Mucosa of stomach (tissue), 1 donor: Measurements from ENCODE around the gene VPS16.

Experiments
- H3K27me3 ChIP-seq: one replicate; pipeline ENCODE4 v1.7.0; 2013; ENCODE audit warnings: mild to moderate bottlenecking, low read length; ENCODE audit not compliant: control insufficient read depth, insufficient read depth
- H3K36me3 ChIP-seq: one replicate; pipeline ENCODE4 v1.7.0; 2013; ENCODE audit warnings: low read length; ENCODE audit not compliant: control insufficient read depth, insufficient read depth
- H3K4me1 ChIP-seq: one replicate; pipeline ENCODE4 v1.7.0; 2013; ENCODE audit warnings: mild to moderate bottlenecking, low read length; ENCODE audit not compliant: control insufficient read depth, insufficient read depth
- H3K4me3 ChIP-seq: one replicate; pipeline ENCODE4 v1.7.0; 2013; ENCODE audit warnings: low read length
- H3K9ac ChIP-seq: one replicate; pipeline ENCODE4 v1.7.0; 2013; ENCODE audit warnings: mild to moderate bottlenecking, low read length, moderate library complexity
- H3K9me3 ChIP-seq: one replicate; pipeline ENCODE4 v1.7.0; 2013; ENCODE audit warnings: mild to moderate bottlenecking, low read length, moderate library complexity; ENCODE audit not compliant: control insufficient read depth
- donor health status: Pancreatic carcinoma.

Gene VPS16

GRCh38 chr20:2839732-2840137, 810 bp upstream of the VPS16 start:
- Histone ChIP-seq H3K36me3 (no peaks in the 10 kb centered on the region), H3K27me3 (no peaks in the 10 kb centered on the region), H3K9me3 (no peaks in the 10 kb centered on the region), H3K4me1 (peaks cover 17% of the 10 kb centered on the region), H3K9ac (peak overlapping the region; percentile 87), H3K4me3 (peak overlapping the region; percentile 75)

GRCh38 chr20:2840967-2841531, 504 bp downstream of the VPS16 start:
- H3K4me3 ChIP-seq = peak overlapping the region; percentile 49
- H3K9me3 ChIP-seq = no peaks in the 10 kb centered on the region
- no peaks in the 10 kb centered on the region for H3K27me3 ChIP-seq
- peaks cover 17% of the 10 kb centered on the region for H3K4me1 ChIP-seq
- no peaks in the 10 kb centered on the region for H3K36me3 ChIP-seq
- H3K9ac ChIP-seq = peak overlapping the region; percentile 48

GRCh38 chr20:2845607-2846006, 5.1 kb downstream of the VPS16 start:
- H3K36me3 ChIP-seq = no peaks in the 10 kb centered on the region
- H3K9ac ChIP-seq = no peak overlapping the region
- H3K4me3 ChIP-seq = no peak overlapping the region
- H3K4me1 ChIP-seq = peaks cover 8% of the 10 kb centered on the region
- H3K27me3 ChIP-seq = no peaks in the 10 kb centered on the region
- H3K9me3 ChIP-seq = no peaks in the 10 kb centered on the region

- no peak overlapping the region for H3K4me3 ChIP-seq
- no peaks in the 10 kb centered on the region for H3K27me3 ChIP-seq
- no peaks in the 10 kb centered on the region for H3K36me3 ChIP-seq
- no peaks in the 10 kb centered on the region for H3K9me3 ChIP-seq
- peaks cover under 1% of the 10 kb centered on the region for H3K4me1 ChIP-seq
- no peak overlapping the region for H3K9ac ChIP-seq
Measured at GRCh38 chr20:2846698-2847097, 6.2 kb downstream of the VPS16 start.

GRCh38 chr20:2847802-2848201, 7.3 kb downstream of the VPS16 start:
- Histone ChIP-seq H3K4me1 (no peaks in the 10 kb centered on the region), H3K27me3 (no peaks in the 10 kb centered on the region), H3K9me3 (no peaks in the 10 kb centered on the region), H3K36me3 (no peaks in the 10 kb centered on the region), H3K9ac (no peak overlapping the region), H3K4me3 (no peak overlapping the region)

- no peaks in the 10 kb centered on the region for H3K4me1 ChIP-seq
- no peaks in the 10 kb centered on the region for H3K27me3 ChIP-seq
- no peaks in the 10 kb centered on the region for H3K9me3 ChIP-seq
- no peak overlapping the region for H3K4me3 ChIP-seq
- no peak overlapping the region for H3K9ac ChIP-seq
- H3K36me3 ChIP-seq = no peaks in the 10 kb centered on the region
Measured at GRCh38 chr20:2849529-2849928, 9.0 kb downstream of the VPS16 start.

- Histone ChIP-seq H3K4me3 (no peak overlapping the region), H3K4me1 (no peaks in the 10 kb centered on the region), H3K9me3 (no peaks in the 10 kb centered on the region), H3K27me3 (no peaks in the 10 kb centered on the region), H3K9ac (no peak overlapping the region), H3K36me3 (no peaks in the 10 kb centered on the region)
Measured at GRCh38 chr20:2851086-2851485, 10.5 kb downstream of the VPS16 start.

- no peaks in the 10 kb centered on the region for H3K9me3 ChIP-seq
- no peaks in the 10 kb centered on the region for H3K4me1 ChIP-seq
- H3K9ac ChIP-seq = no peak overlapping the region
- no peak overlapping the region for H3K4me3 ChIP-seq
- H3K36me3 ChIP-seq = peaks cover 7% of the 10 kb centered on the region
- H3K27me3 ChIP-seq = no peaks in the 10 kb centered on the region
Measured at GRCh38 chr20:2858591-2858990, 18.0 kb downstream of the VPS16 start.

- Histone ChIP-seq H3K4me1 (no peaks in the 10 kb centered on the region), H3K36me3 (peaks cover 7% of the 10 kb centered on the region), H3K4me3 (no peak overlapping the region), H3K9ac (no peak overlapping the region), H3K27me3 (no peaks in the 10 kb centered on the region), H3K9me3 (no peaks in the 10 kb centered on the region)
Measured at GRCh38 chr20:2859330-2860121, 19.0 kb downstream of the VPS16 start.

- H3K27me3 ChIP-seq = no peaks in the 10 kb centered on the region
- no peaks in the 10 kb centered on the region for H3K4me1 ChIP-seq
- H3K9ac ChIP-seq = no peak overlapping the region
- H3K36me3 ChIP-seq = peaks cover 13% of the 10 kb centered on the region
- H3K4me3 ChIP-seq = no peak overlapping the region
- H3K9me3 ChIP-seq = no peaks in the 10 kb centered on the region
Measured at GRCh38 chr20:2864626-2865025, 24.1 kb downstream of the VPS16 start.

- no peaks in the 10 kb centered on the region for H3K4me1 ChIP-seq
- no peak overlapping the region for H3K4me3 ChIP-seq
- no peak overlapping the region for H3K9ac ChIP-seq
- H3K9me3 ChIP-seq = no peaks in the 10 kb centered on the region
- no peaks in the 10 kb centered on the region for H3K27me3 ChIP-seq
- H3K36me3 ChIP-seq = peaks cover 13% of the 10 kb centered on the region
Measured at GRCh38 chr20:2865101-2865500, 24.6 kb downstream of the VPS16 start.

GRCh38 chr20:2865630-2866029, 25.1 kb downstream of the VPS16 start:
- Histone ChIP-seq H3K36me3 (peaks cover 13% of the 10 kb centered on the region), H3K27me3 (no peaks in the 10 kb centered on the region), H3K4me1 (peaks cover under 1% of the 10 kb centered on the region), H3K9ac (no peak overlapping the region), H3K9me3 (no peaks in the 10 kb centered on the region), H3K4me3 (no peak overlapping the region)
